KMS-11 (cell line): ENCODE measurements around the gene AGBL5.
A peak's percentile ranks its signal among the peaks of the same experiment; 100 is the strongest.

Experiments
- H2AFZ ChIP-seq: fragments of 200-600 bp; sonication (generic); 2 replicates; pipeline ENCODE4 v1.6.1; 2016; ENCODE audit warnings: antibody characterized with exemption, mixed run types, low read depth
- H3K27ac ChIP-seq: fragments of 200-600 bp; sonication (generic); 2 replicates; pipeline ENCODE4 v1.6.1; 2016; ENCODE audit warnings: mild to moderate bottlenecking, mixed run types
- H3K27me3 ChIP-seq: fragments of 200-600 bp; sonication (generic); 2 replicates; pipeline ENCODE4 v1.6.1; 2017; ENCODE audit warnings: mild to moderate bottlenecking, low read depth, mixed run types, moderate library complexity; ENCODE audit not compliant: insufficient read depth
- H3K36me3 ChIP-seq: fragments of 200-600 bp; sonication (generic); 2 replicates; pipeline ENCODE4 v1.6.1; 2017; ENCODE audit warnings: mild to moderate bottlenecking, mixed run types; ENCODE audit not compliant: insufficient read depth
- H3K4me1 ChIP-seq: fragments of 200-600 bp; sonication (generic); 2 replicates; pipeline ENCODE4 v1.6.1; 2016; ENCODE audit warnings: mild to moderate bottlenecking, low read depth, mixed run types; ENCODE audit not compliant: poor library complexity, severe bottlenecking
- H3K4me2 ChIP-seq: fragments of 200-600 bp; sonication (generic); 2 replicates; pipeline ENCODE4 v1.7.0; 2016; ENCODE audit warnings: mild to moderate bottlenecking, mixed run types
- H3K4me3 ChIP-seq: fragments of 200-600 bp; sonication (generic); IDR thresholded peaks from 2 replicates; pipeline ENCODE4 v1.6.1; 2017; ENCODE audit warnings: low read depth, low read length, mixed read lengths; ENCODE audit not compliant: insufficient read depth
- H3K79me2 ChIP-seq: fragments of 200-600 bp; sonication (generic); 2 replicates; pipeline ENCODE4 v1.6.1; 2016; ENCODE audit warnings: low read depth, mixed run types; ENCODE audit not compliant: insufficient read depth
- H3K9ac ChIP-seq: fragments of 200-600 bp; sonication (generic); 2 replicates; pipeline ENCODE4 v1.6.1; 2016; ENCODE audit warnings: mild to moderate bottlenecking, mixed run types
- H4K20me1 ChIP-seq: fragments of 200-600 bp; sonication (generic); 2 replicates; pipeline ENCODE4 v1.6.1; 2016; ENCODE audit warnings: mild to moderate bottlenecking, mixed run types; ENCODE audit not compliant: insufficient read depth
- CTCF ChIP-seq: fragments of 200-600 bp; sonication (generic); conservative IDR thresholded peaks from 2 replicates; pipeline ENCODE4 v1.6.1; 2017; ENCODE audit warnings: low read depth, mild to moderate bottlenecking, antibody characterized with exemption, low read length, moderate library complexity, mixed read lengths

Gene AGBL5

DNA sequence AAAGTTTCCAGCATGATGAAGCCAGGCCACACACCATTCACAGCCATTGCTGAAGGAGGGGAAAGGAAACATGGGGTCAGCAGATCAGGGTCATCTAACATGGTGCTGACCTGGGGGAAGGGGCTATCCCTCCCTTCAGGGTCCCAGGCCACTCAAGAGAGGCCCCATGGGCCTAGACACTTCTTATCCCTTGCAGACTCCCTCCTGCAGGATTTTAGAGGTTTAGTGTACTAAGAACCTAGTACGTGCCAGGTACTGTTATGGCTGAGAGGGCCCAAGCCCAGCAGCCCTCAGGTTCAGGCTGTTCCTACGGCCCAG, 43.9 kb downstream of the AGBL5 start:
- no peaks in the 10 kb centered on the region for H3K4me1 ChIP-seq
- no peak overlapping the region for H3K4me2 ChIP-seq
- H3K4me3 ChIP-seq = no peak overlapping the region
- H3K27me3 ChIP-seq = no peaks in the 10 kb centered on the region
- no peak overlapping the region for H3K27ac ChIP-seq
- H2AFZ ChIP-seq = no peak overlapping the region
- H4K20me1 ChIP-seq = no peaks in the 10 kb centered on the region
- no peak overlapping the region for H3K9ac ChIP-seq
- no peaks in the 10 kb centered on the region for H3K36me3 ChIP-seq
- no peaks in the 10 kb centered on the region for H3K79me2 ChIP-seq
- TF ChIP-seq CTCF = no peak

DNA sequence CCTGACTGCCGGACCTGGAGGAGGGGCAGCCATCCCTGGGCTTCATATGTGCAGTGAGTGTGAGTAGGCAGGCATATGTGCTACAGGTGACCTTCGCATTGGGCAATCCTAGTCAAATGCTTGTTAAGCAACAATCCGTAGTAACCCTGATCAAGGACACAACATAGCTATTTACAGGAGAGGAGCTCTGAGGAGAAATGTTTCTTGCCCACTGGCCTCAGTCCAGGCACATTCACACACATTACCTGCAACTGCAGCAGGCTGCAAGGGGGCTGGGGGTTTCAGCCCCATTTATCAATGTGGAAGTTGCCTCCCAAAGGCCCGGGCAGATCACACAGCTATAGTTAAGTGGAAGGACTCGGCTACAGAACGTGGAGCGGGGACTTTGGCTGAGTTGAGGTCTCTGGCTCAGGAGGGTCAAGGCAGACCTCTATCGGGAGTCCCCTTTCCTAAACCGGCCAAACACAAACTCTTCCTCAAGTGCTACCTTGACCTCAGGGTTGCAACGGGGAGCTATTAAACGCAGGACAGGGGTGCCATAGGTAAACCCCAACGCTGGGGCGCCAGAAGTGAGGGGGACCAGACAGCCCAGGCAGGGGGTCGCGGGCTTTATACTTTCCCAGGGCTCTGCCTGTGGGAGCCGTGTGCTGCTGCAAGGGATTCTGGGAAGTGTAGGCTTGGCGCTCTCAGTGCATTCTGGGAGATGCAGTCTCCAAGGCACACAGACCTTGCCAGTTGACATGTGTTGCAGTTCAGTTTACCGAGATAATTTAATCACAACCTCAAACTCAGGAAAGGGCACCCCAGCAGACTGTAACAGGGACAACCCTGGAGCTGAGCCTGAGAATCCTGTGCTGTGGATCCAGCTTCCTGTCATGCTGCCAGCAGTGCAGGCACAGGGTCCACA, 44.5 kb downstream of the AGBL5 start:
- H3K4me3 ChIP-seq = no peak overlapping the region
- H4K20me1 ChIP-seq = no peaks in the 10 kb centered on the region
- H3K36me3 ChIP-seq = no peaks in the 10 kb centered on the region
- H3K9ac ChIP-seq = peak overlapping the region; percentile 13; the same call in 1 of the 2 replicates
- H3K4me1 ChIP-seq = no peaks in the 10 kb centered on the region
- no peaks in the 10 kb centered on the region for H3K27me3 ChIP-seq
- H3K4me2 ChIP-seq = no peak overlapping the region; the same call in 1 of the 2 replicates
- no peak overlapping the region for H3K27ac ChIP-seq
- H3K79me2 ChIP-seq = no peaks in the 10 kb centered on the region
- TF ChIP-seq CTCF = no peak
- H2AFZ ChIP-seq = peak overlapping the region; percentile 62

GRCh38 chr2:27096748-27097297, 45.4 kb downstream of the AGBL5 start:
- Histone ChIP-seq H2AFZ (peak overlapping the region; percentile 62; the same call in 1 of the 2 replicates), H3K79me2 (no peaks in the 10 kb centered on the region)

GRCh38 chr2:27097341-27097740, 45.9 kb downstream of the AGBL5 start:
- Histone ChIP-seq H3K4me1 (no peaks in the 10 kb centered on the region), H3K4me3 (no peak overlapping the region), H3K4me2 (no peak overlapping the region), H3K27ac (no peak overlapping the region), H2AFZ (no peak overlapping the region), H3K27me3 (no peaks in the 10 kb centered on the region), H3K36me3 (no peaks in the 10 kb centered on the region), H3K79me2 (no peaks in the 10 kb centered on the region), H3K9ac (no peak overlapping the region), H4K20me1 (no peaks in the 10 kb centered on the region)
- no peak for TF ChIP-seq CTCF

More at GRCh38 chr2:27096748-27097297, 45.4 kb downstream of the AGBL5 start:
- Histone ChIP-seq H3K4me3 (no peak overlapping the region), H3K9ac (no peak overlapping the region), H3K27ac (no peak overlapping the region), H4K20me1 (no peaks in the 10 kb centered on the region), H3K4me2 (no peak overlapping the region), H3K27me3 (no peaks in the 10 kb centered on the region), H3K4me1 (no peaks in the 10 kb centered on the region), H3K36me3 (no peaks in the 10 kb centered on the region)
- TF ChIP-seq CTCF = no peak
